ENCODE measurements around the gene KIF3B. TPM values are rescaled to one million over a fixed set of nuclear protein-coding genes. Genes with fewer than 3 reads are reported as not detected.

KIF3B gene
- total and polyA plus RNA-seq, 2 of the 13 experiments (the other 11 are each of a cell fraction or from before 2014, with no cell fraction given), result 23.6 to 28.8 TPM

- FAIRE-seq (peak; percentile 63), ATAC-seq (peak; percentile 84), DNase-seq (ENCODE audit: low spot score) (peak; percentile 99)
- Histone ChIP-seq H3K79me2 (ENCODE audit: insufficient read depth, low read length) (no peaks in the 10 kb centered on the region), H4K20me1 (ENCODE audit: insufficient read depth, low read length) (no peaks in the 10 kb centered on the region), H3K27me3 (ENCODE audit: control insufficient read depth in 1 of 2, insufficient read depth in 2 of 2, low read length in 2 of 2) (no peaks in the 10 kb centered on the region), H3K4me2 (ENCODE audit: low read depth, low read length) (peak overlapping the region; percentile 53), H3K9me3 (ENCODE audit: low read length) (no peaks in the 10 kb centered on the region), H3K9ac (ENCODE audit: insufficient read depth, low read depth, low read length) (peak overlapping the region; percentile 67), H2AFZ (ENCODE audit: low read length) (no peak overlapping the region), H3K4me3 (replicated peaks in 1 of 3; ENCODE audit: insufficient read depth in 1 of 3, low read depth in 2 of 3, low read length in 3 of 3) (peak overlapping the region in 1 of 3 experiments; percentile 8; a peak in 1 of 6 replicates), H3K27ac (ENCODE audit: extremely low read length, insufficient read depth, low read length) (peak overlapping the region; percentile 86), H3K36me3 (replicated peaks in 1 of 2; ENCODE audit: control insufficient read depth in 1 of 2, insufficient read depth in 2 of 2, low read length in 2 of 2) (peaks cover under 1 to 7% of the 10 kb centered on the region in 2 experiments; a peak in 3 of 5 replicates), H3K4me1 (ENCODE audit: insufficient read depth, low read length) (peaks cover 72% of the 10 kb centered on the region)
- in situ Hi-C loops (cut with HindIII; ENCODE audit: extremely low pct_ligation_motif_present, low pct_unique_long_range_greater_than_20kb) (no loop called here), intact Hi-C loops (cut with micrococcal nuclease; ENCODE audit: unreplicated experiment) (loop anchor here (1.0 to 5.0 kb wide), 3 partner anchors 37 to 119 kb away; partner anchors contain the start of genes PLAGL2 and POFUT1)
- CTCF ChIA-PET (ENCODE audit: low intra/inter-chr PET ratio, low total read pairs), result interaction anchor here (1.3 kb wide), 1 partner anchor 11 kb away, joined by 3 read pairs; no protein-coding TSS in a partner anchor
- POLR2A ChIA-PET, result interaction anchor here (0.7 to 4.5 kb wide), 10 partner anchors 9 to 82 kb away, joined by 3 to 39 read pairs (median 3); partner anchors contain the start of gene ASXL1
- BruUV-seq (replicated peaks), result TSS peak; percentile 69
- 19% methylated on average over 6 of the region's 6 CpGs for WGBS (ENCODE audit: low lambda C conversion rate)
- TF ChIP-seq BCL6 (CRISPR knock-in tag; IDR thresholded peaks at IDR 0.05) (peak; percentile 80), CBX2 (IDR thresholded peaks at IDR 0.05; ENCODE audit: low read depth, low read length) (no peak), CBX2 (CRISPR knock-in tag; IDR thresholded peaks at IDR 0.05; ENCODE audit: low read depth) (no peak), MTF2 (CRISPR knock-in tag; IDR thresholded peaks at IDR 0.05; ENCODE audit: borderline replicate concordance) (no peak), HNRNPUL1 (IDR thresholded peaks at IDR 0.05; ENCODE audit: low read depth, low read length) (no peak), ZKSCAN8 (CRISPR knock-in tag; IDR thresholded peaks at IDR 0.05; ENCODE audit: borderline replicate concordance) (peak; percentile 81), YEATS4 (CRISPR knock-in tag; IDR thresholded peaks at IDR 0.05; ENCODE audit: borderline replicate concordance) (peak; percentile 31; the same call in 1 of the 2 replicates), ZNF749 (CRISPR knock-in tag; IDR thresholded peaks at IDR 0.05; ENCODE audit: borderline replicate concordance) (no peak; the same call in 1 of the 2 replicates), BRF2 (CRISPR knock-in tag; IDR thresholded peaks at IDR 0.05) (no peak), GZF1 (CRISPR knock-in tag; IDR thresholded peaks at IDR 0.05) (no peak), TBX2 (CRISPR knock-in tag; IDR thresholded peaks at IDR 0.05; ENCODE audit: borderline replicate concordance) (peak; percentile 87), USF2 (IDR thresholded peaks at IDR 0.05; ENCODE audit: low read depth, low read length) (no peak), USF2 (CRISPR knock-in tag; IDR thresholded peaks at IDR 0.05; ENCODE audit: borderline replicate concordance) (peak; percentile 27; the same call in 1 of the 2 replicates)
- TF ChIP-seq, protein P1, sequence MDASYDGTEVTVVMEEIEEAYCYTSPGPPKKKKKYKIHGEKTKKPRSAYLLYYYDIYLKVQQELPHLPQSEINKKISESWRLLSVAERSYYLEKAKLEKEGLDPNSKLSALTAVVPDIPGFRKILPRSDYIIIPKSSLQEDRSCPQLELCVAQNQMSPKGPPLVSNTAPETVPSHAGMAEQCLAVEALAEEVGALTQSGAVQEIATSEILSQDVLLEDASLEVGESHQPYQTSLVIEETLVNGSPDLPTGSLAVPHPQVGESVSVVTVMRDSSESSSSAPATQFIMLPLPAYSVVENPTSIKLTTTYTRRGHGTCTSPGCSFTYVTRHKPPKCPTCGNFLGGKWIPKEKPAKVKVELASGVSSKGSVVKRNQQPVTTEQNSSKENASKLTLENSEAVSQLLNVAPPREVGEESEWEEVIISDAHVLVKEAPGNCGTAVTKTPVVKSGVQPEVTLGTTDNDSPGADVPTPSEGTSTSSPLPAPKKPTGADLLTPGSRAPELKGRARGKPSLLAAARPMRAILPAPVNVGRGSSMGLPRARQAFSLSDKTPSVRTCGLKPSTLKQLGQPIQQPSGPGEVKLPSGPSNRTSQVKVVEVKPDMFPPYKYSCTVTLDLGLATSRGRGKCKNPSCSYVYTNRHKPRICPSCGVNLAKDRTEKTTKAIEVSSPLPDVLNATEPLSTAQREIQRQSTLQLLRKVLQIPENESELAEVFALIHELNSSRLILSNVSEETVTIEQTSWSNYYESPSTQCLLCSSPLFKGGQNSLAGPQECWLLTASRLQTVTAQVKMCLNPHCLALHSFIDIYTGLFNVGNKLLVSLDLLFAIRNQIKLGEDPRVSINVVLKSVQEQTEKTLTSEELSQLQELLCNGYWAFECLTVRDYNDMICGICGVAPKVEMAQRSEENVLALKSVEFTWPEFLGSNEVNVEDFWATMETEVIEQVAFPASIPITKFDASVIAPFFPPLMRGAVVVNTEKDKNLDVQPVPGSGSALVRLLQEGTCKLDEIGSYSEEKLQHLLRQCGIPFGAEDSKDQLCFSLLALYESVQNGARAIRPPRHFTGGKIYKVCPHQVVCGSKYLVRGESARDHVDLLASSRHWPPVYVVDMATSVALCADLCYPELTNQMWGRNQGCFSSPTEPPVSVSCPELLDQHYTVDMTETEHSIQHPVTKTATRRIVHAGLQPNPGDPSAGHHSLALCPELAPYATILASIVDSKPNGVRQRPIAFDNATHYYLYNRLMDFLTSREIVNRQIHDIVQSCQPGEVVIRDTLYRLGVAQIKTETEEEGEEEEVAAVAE (CRISPR knock-in tag; IDR thresholded peaks at IDR 0.05; ENCODE audit: borderline replicate concordance), result peak; percentile 75; the same call in 1 of the 2 replicates
Measured at GRCh38 chr20:32325706-32326503, 48.5 kb downstream of the KIF3B start.
